ENCODE measurements around the gene HDAC1. TPM values are rescaled to one million over a fixed set of nuclear protein-coding genes. Genes with fewer than 3 reads are reported as not detected.

HDAC1 gene
- total and polyA plus RNA-seq, 2 of the 8 experiments (the other 6 are each of a cell fraction or from before 2014, with no cell fraction given): 111 to 125 TPM

DNA sequence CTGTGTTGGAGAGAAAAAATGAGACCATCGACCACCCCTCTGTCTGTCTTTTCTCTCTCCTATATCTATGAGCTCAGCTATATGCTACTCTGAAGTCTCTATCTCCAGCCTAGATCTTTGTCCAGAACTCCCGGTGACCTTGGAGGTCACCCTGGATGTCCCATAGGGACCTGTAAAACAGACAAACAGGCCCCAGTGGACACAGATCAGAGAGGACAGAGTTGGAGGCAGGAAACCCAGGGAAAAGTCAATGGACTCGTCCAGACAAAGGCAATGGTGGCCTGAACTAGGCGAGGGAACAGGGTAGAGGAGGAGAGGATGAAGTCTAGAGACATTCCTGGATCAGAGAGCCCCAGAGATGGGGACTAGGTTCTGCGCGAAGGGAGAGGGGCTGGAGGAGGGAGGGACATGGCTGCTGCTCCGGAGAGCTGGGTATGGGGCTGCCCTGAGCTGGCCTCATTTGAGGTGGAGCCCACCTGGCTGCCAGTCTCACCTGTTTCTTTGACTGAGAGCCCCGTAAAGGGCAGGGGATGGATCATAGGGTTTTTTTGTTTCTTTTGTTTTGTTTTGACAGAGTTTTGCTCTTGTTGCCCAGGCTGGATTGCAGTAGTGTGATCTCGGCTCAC is 54.8 kb downstream of the HDAC1 start:
- no peak overlapping the region for H3K27ac ChIP-seq (ENCODE audit: low read depth, low read length)
- FAIRE-seq (no peak), DNase-seq (ENCODE audit: low read depth in 1 of 2, low spot score in 2 of 2) (no peak)
- H3K18ac ChIP-seq (ENCODE audit: extremely low read depth, low read length): no peak overlapping the region; the same call in 1 of the 2 replicates
- H3K23ac ChIP-seq (ENCODE audit: insufficient read length): no peak overlapping the region
- no peaks in the 10 kb centered on the region for H3K79me2 ChIP-seq (ENCODE audit: control insufficient read depth in 1 of 2, insufficient read depth in 2 of 2, low read length in 2 of 2)
- no peak overlapping the region for H2AFZ ChIP-seq (ENCODE audit: low read length)
- peaks cover 0 to 2% (median 0%) of the 10 kb centered on the region in 4 experiments; a peak in 3 of 7 replicates for H3K4me1 ChIP-seq (replicated peaks in 1 of 4; ENCODE audit: control insufficient read depth in 3 of 4, insufficient read depth in 4 of 4, low read length in 3 of 4)
- H3K4me3 ChIP-seq (ENCODE audit: extremely low read depth in 1 of 4, insufficient read depth in 2 of 4, low read depth in 3 of 4, low read length in 4 of 4): no peak overlapping the region
- no peaks in the 10 kb centered on the region for H4K20me1 ChIP-seq (replicated peaks in 1 of 2; ENCODE audit: control insufficient read depth in 1 of 2, insufficient read depth in 2 of 2, low read length in 2 of 2)
- POLR2A ChIA-PET (ENCODE audit: partially characterized antibody): interaction anchor here (0.9 to 17.1 kb wide), 5 partner anchors 13 to 141 kb away, joined by 3 to 321 read pairs (median 4); partner anchors contain the start of genes BSDC1, IQCC and MARCKSL1
- H2BK15ac ChIP-seq (ENCODE audit: low read length): no peak overlapping the region
- H4K91ac ChIP-seq (replicated peaks; ENCODE audit: insufficient read length, low read length): no peak overlapping the region
- H3K79me1 ChIP-seq (ENCODE audit: low read depth, low read length): no peaks in the 10 kb centered on the region
- no peak overlapping the region for H2AK5ac ChIP-seq (ENCODE audit: low read depth, low read length)
- no peak overlapping the region for H3K4ac ChIP-seq (replicated peaks; ENCODE audit: insufficient read length, low read depth, low read length)
- H2BK120ac ChIP-seq (replicated peaks; ENCODE audit: low read depth, low read length): no peak overlapping the region
- no peak overlapping the region for H2BK5ac ChIP-seq (ENCODE audit: low read depth, low read length)
- no peak overlapping the region for H2BK12ac ChIP-seq (ENCODE audit: low read depth, low read length)
- no peak overlapping the region for H4K8ac ChIP-seq (ENCODE audit: extremely low read depth, insufficient read depth, low read length)
- no peak overlapping the region for H3K56ac ChIP-seq (replicated peaks; ENCODE audit: insufficient read length, low read depth, low read length)
- H4K5ac ChIP-seq (ENCODE audit: insufficient read length, low read depth, low read length): no peak overlapping the region
- CTCF ChIA-PET (ENCODE audit: partially characterized antibody): interaction anchor here (0.6 to 1.1 kb wide), 4 partner anchors 9 to 99 kb away, joined by 3 to 4 read pairs (median 3); no protein-coding TSS in a partner anchor
- H3K4me2 ChIP-seq (ENCODE audit: insufficient read depth in 1 of 2, low read depth in 2 of 2, low read length in 2 of 2): no peak overlapping the region
- peaks cover 3% of the 10 kb centered on the region; the same call in 1 of the 2 replicates for H3K23me2 ChIP-seq (ENCODE audit: low read depth, low read length)
- no peak overlapping the region for H3K9ac ChIP-seq (replicated peaks in 1 of 4; ENCODE audit: extremely low read depth in 1 of 4, low read depth in 3 of 4, low read length in 3 of 4)
- H3K9me3 ChIP-seq (ENCODE audit: insufficient read depth in 2 of 2, low read depth in 1 of 2, low read length in 1 of 2): peaks cover 6 to 12% of the 10 kb centered on the region in 2 experiments
- H2BK20ac ChIP-seq (ENCODE audit: low read length): no peak overlapping the region
- peaks cover 2 to 18% (median 12%) of the 10 kb centered on the region in 4 experiments for H3K27me3 ChIP-seq (replicated peaks in 1 of 4; ENCODE audit: control insufficient read depth in 3 of 4, extremely low read depth in 1 of 4, insufficient read depth in 3 of 4, low read length in 3 of 4)
- H3K36me3 ChIP-seq (ENCODE audit: control insufficient read depth in 2 of 4, insufficient read depth in 4 of 4, low read length in 3 of 4): no peaks in the 10 kb centered on the region
- WGBS, 2 experiments (ENCODE audit: extremely low coverage in 1 of 2, insufficient coverage in 1 of 2, insufficient read length in 1 of 2, insufficient replicate concordance in 2 of 2, low coverage in 1 of 2, low lambda C conversion rate in 2 of 2, missing lambda C conversion rate in 1 of 2): 86% methylated on average over 9 of the region's 9 CpGs; no CpG with 5 or more reads in 1 of the 2 experiments
- H3K14ac ChIP-seq (ENCODE audit: insufficient read length): no peak overlapping the region
- no peak for TF ChIP-seq CHD2 (IDR thresholded peaks at IDR 0.05; ENCODE audit: low read length)
- no peak for TF ChIP-seq CHD1 (IDR thresholded peaks at IDR 0.05; ENCODE audit: low read depth, low read length)
